IPS-18a (cell line): ENCODE data around the gene NCF2.

Experiments used
- H3K27ac ChIP-seq: one replicate; pipeline ENCODE4 v1.5.1; 2013; ENCODE audit warnings: low read length
- H3K27me3 ChIP-seq: one replicate; pipeline ENCODE4 v1.6.1; 2013; ENCODE audit warnings: mild to moderate bottlenecking, low read length; ENCODE audit not compliant: control insufficient read depth, insufficient read depth
- H3K36me3 ChIP-seq: one replicate; pipeline ENCODE4 v1.6.1; 2013; ENCODE audit warnings: low read depth, low read length; ENCODE audit not compliant: control insufficient read depth
- H3K4me1 ChIP-seq: one replicate; pipeline ENCODE4 v1.6.1; 2013; ENCODE audit warnings: low read depth, low read length; ENCODE audit not compliant: control insufficient read depth
- H3K4me3 ChIP-seq: one replicate; pipeline ENCODE4 v1.5.1; 2013; ENCODE audit warnings: low read length
- H3K9ac ChIP-seq: one replicate; pipeline ENCODE4 v1.6.1; 2013; ENCODE audit warnings: mild to moderate bottlenecking, low read length, moderate library complexity
- H3K9me3 ChIP-seq: one replicate; pipeline ENCODE4 v1.6.1; 2013; ENCODE audit warnings: low read depth, low read length; ENCODE audit not compliant: control insufficient read depth

Gene NCF2

DNA sequence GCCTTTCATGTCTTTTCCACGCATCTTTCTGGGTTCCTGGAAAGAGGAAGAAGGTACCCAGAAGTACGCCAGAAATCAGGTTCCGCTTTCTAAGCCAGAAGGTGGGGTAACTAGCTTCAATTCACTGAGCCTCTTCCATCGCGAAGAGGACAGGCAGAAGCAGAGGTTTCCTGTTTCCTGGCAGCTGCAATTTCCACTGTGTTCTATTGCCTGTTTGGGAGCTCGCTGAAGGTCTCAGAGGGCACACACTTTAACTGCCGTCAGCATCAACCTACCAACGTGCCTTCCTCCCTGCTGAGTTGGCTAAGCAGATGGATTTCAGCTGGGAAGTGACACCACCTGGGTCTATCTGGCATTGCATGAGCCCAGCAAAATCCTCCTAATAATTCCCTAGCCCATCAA lies 10.0 kb downstream of the NCF2 start:
- no peak overlapping the region for H3K27ac ChIP-seq
- H3K4me1 ChIP-seq: no peaks in the 10 kb centered on the region
- no peaks in the 10 kb centered on the region for H3K9me3 ChIP-seq
- H3K36me3 ChIP-seq: no peaks in the 10 kb centered on the region
- no peak overlapping the region for H3K9ac ChIP-seq
- no peak overlapping the region for H3K4me3 ChIP-seq
- no peaks in the 10 kb centered on the region for H3K27me3 ChIP-seq

DNA sequence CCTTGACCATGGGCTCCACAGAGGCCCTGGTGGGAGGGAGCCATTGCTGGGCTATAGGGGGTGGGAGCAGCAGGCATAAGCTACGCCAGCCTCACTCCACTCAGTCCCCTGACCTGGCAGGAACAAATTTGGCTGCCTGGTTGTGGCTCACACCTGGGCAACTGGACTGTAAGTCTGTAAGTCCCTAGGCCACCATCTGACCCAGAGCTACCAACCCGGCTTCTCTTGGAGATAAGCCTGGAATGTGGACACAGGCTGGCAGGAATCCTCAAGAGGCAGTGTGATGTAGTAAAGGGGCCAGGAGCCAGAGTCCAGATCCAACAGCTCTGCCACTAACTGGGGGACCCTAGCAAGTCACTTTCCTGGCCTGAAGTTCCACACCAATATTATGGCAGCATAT lies 11.4 kb downstream of the NCF2 start:
- H3K27me3 ChIP-seq: no peaks in the 10 kb centered on the region
- no peaks in the 10 kb centered on the region for H3K36me3 ChIP-seq

DNA sequence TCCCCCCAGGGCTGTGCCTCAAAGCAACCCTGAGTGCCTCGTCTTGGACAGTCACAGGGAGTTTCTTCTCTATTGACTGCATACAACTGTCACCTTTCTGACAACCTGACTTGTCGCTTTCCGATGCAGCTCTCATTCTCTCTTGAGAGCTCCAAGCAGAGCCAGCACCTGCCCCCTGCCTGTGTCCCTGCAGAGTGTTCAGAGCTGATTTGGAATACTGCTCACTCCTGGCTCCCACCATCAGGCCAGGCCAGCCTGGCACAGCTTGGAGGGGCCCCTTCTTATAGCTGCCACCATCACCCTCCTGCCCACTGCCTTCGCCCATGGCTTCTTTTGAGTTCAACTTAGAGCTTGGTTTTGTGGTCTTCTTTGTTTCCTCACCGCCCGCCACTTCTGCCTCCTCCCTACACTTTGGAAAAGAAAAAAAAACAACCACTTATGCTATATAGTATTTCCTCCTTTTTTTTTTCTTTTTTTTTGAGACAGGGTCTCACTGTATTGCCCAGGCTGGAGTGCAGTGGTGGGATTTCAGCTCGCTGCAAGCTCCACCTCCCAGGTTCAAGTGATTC lies 12.3 kb downstream of the NCF2 start:
- no peaks in the 10 kb centered on the region for H3K9me3 ChIP-seq
- H3K4me3 ChIP-seq: no peak overlapping the region
- H3K36me3 ChIP-seq: no peaks in the 10 kb centered on the region
- H3K4me1 ChIP-seq: no peaks in the 10 kb centered on the region
- no peak overlapping the region for H3K27ac ChIP-seq
- no peak overlapping the region for H3K9ac ChIP-seq
- no peaks in the 10 kb centered on the region for H3K27me3 ChIP-seq

More for the DNA sequence above, 11.4 kb downstream of the NCF2 start:
- H3K4me3 ChIP-seq: no peak overlapping the region
- no peaks in the 10 kb centered on the region for H3K4me1 ChIP-seq
- H3K27ac ChIP-seq: no peak overlapping the region
- no peaks in the 10 kb centered on the region for H3K9me3 ChIP-seq
- H3K9ac ChIP-seq: no peak overlapping the region

DNA sequence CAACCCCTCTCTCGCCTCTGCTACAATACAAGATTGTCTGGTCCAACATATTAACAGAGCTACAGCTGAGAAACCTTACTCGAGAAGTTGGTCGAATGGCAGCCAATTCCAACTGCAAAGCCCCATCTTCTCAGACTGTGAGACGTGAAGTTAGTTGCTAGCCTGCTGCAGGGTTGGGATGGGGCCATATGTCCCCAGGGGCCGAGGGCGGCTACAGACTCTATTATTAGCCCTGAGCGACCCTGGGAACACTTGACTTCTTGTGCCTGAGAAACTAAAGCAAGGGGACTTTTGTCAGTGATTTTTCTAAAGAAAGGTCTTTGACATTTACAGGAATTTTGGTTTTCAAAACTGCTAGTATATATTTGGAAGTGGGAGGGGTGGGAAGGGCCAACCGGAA lies 13.7 kb downstream of the NCF2 start:
- Histone ChIP-seq H3K4me1 (no peaks in the 10 kb centered on the region), H3K9ac (no peak overlapping the region), H3K36me3 (no peaks in the 10 kb centered on the region), H3K4me3 (no peak overlapping the region), H3K27ac (no peak overlapping the region), H3K9me3 (no peaks in the 10 kb centered on the region), H3K27me3 (no peaks in the 10 kb centered on the region)

DNA sequence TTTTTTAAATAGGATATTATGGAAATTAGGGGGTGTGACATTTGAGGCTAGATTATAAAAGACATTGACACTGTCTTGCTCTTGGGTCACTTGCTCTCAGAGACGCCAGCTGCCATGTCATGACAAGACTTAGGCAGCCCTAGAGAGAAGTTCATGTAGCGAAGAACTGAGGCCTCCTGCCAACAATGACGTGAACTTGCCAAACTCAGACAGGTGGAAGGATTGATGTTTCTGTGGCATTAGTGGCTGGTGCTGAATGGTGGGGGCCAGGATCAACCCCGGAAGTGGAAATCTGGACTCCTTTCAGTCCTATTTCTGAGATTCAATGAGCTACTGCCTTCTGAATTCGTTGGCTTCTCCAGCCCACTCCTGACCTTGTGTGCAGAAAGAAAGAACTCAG lies 14.7 kb downstream of the NCF2 start:
- no peaks in the 10 kb centered on the region for H3K27me3 ChIP-seq
- no peaks in the 10 kb centered on the region for H3K36me3 ChIP-seq

DNA sequence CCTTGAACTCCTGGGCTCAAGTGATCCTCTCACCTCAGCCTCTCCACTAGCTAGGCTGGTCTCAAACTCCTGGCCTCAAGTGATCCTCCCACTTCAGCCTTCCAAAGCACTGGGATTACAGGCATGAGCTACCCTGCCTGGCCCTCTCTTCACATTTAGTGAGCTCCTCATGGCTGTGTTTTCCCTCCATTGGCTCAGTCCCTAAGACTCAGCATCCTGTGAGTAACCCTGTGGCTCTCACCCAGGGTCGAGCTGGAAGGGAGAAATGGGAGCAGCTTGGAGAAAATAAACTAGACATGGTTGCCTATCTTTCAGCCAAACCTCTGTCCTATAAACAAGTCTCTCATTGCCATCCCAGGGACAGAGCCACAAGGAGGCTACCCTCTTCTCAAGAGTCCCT lies 17.5 kb downstream of the NCF2 start:
- Histone ChIP-seq H3K9me3 (no peaks in the 10 kb centered on the region), H3K27me3 (no peaks in the 10 kb centered on the region), H3K4me3 (no peak overlapping the region), H3K27ac (no peak overlapping the region), H3K36me3 (no peaks in the 10 kb centered on the region), H3K4me1 (no peaks in the 10 kb centered on the region), H3K9ac (no peak overlapping the region)

More for the DNA sequence above, 14.7 kb downstream of the NCF2 start:
- no peak overlapping the region for H3K9ac ChIP-seq
- H3K9me3 ChIP-seq: no peaks in the 10 kb centered on the region
- no peak overlapping the region for H3K4me3 ChIP-seq
- no peak overlapping the region for H3K27ac ChIP-seq
- H3K4me1 ChIP-seq: no peaks in the 10 kb centered on the region

DNA sequence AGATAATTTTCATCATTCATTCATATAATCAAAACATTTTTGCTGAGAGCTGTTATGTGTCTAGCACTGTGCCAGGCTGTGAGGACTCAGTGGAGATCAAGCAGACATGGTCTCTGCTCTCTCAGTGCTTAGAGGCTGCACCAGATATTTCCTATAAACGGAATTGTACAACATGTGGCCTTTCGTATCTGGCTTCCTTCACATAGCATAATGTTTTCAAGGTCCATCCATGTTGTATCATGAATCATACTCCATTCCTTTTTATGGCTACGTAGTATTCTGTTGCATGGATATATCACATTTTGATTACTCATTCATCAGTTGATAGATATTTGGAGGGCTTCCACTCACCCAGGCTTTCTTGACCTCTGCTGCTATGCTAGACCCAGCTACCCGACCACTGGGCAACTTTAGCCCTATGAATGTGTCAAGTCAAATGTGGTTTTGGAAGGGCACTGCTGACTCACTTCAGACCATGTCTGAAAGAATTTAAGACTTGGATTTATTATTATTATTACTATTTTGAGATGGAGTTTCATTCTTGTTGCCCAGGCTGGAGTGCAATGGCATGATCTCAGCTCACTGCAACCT lies 18.5 kb downstream of the NCF2 start:
- Histone ChIP-seq H3K36me3 (no peaks in the 10 kb centered on the region), H3K4me1 (no peaks in the 10 kb centered on the region), H3K27ac (no peak overlapping the region), H3K4me3 (no peak overlapping the region), H3K27me3 (no peaks in the 10 kb centered on the region), H3K9me3 (no peaks in the 10 kb centered on the region), H3K9ac (no peak overlapping the region)

DNA sequence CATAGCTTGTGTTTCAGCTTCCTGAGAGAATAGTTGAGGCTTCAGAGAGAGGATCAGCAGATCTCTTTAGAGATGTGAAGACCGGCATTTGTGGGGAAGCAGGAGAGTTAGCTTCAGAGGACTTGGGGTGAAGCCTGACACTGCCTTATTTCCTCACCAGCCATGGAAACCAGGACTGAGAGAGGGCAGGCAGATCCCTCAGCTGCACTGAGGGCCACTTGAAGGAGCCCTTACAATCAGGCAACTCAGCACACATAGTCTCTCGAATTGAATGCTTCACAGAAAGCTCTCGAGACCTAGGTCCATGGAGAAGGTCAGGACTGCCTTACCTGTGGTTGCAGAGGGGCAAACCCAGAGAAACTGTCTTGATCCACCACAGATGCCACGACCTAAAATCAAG lies 19.8 kb downstream of the NCF2 start:
- H3K9ac ChIP-seq: no peak overlapping the region
- no peaks in the 10 kb centered on the region for H3K9me3 ChIP-seq
- H3K27ac ChIP-seq: no peak overlapping the region
- H3K27me3 ChIP-seq: no peaks in the 10 kb centered on the region
- H3K36me3 ChIP-seq: no peaks in the 10 kb centered on the region
- H3K4me3 ChIP-seq: no peak overlapping the region
- no peaks in the 10 kb centered on the region for H3K4me1 ChIP-seq

DNA sequence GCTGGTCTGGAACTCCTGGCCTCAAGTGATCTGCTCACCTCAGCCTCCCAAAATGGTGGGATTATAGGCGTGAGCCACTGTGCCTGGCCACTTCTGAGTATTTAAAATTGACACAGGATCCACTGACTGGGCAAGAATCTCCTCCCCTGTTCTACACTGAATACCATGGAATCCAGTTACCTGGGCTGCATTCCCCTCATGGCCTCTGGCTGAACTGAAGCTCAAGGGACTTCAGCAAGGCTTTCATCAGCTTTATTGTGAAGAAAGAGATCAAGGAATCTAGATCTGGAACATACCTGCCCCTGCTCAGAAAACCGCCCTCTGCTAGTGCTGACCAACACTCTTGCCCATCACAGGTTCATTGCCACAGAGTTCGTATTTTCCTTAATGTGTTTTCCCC lies 20.5 kb downstream of the NCF2 start:
- H3K9ac ChIP-seq: no peak overlapping the region
- H3K4me1 ChIP-seq: no peaks in the 10 kb centered on the region
- no peaks in the 10 kb centered on the region for H3K36me3 ChIP-seq
- no peak overlapping the region for H3K4me3 ChIP-seq
- no peaks in the 10 kb centered on the region for H3K27me3 ChIP-seq
- H3K27ac ChIP-seq: no peak overlapping the region
- no peaks in the 10 kb centered on the region for H3K9me3 ChIP-seq

DNA sequence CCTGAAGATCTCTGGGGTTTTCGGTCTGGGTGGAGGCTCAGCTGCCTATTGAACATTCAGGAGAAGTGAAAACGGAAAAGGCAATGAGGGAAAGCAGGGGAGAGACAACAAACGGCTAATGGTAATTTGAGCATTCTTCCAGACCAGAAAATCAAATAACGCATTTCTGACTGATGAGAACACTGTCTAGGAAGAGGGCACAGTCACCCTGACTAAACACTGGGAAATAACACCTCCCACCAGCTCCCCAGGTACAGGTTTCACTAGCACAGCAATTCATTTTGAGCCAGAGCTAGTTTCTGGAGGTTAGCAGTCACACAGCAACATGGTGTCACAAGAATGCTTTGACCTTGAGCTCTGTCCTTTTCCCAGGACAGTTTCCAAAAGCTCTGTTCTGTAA lies 21.1 kb downstream of the NCF2 start:
- Histone ChIP-seq H3K9me3 (no peaks in the 10 kb centered on the region), H3K27me3 (no peaks in the 10 kb centered on the region), H3K4me3 (no peak overlapping the region), H3K36me3 (no peaks in the 10 kb centered on the region), H3K9ac (no peak overlapping the region), H3K4me1 (no peaks in the 10 kb centered on the region), H3K27ac (no peak overlapping the region)

DNA sequence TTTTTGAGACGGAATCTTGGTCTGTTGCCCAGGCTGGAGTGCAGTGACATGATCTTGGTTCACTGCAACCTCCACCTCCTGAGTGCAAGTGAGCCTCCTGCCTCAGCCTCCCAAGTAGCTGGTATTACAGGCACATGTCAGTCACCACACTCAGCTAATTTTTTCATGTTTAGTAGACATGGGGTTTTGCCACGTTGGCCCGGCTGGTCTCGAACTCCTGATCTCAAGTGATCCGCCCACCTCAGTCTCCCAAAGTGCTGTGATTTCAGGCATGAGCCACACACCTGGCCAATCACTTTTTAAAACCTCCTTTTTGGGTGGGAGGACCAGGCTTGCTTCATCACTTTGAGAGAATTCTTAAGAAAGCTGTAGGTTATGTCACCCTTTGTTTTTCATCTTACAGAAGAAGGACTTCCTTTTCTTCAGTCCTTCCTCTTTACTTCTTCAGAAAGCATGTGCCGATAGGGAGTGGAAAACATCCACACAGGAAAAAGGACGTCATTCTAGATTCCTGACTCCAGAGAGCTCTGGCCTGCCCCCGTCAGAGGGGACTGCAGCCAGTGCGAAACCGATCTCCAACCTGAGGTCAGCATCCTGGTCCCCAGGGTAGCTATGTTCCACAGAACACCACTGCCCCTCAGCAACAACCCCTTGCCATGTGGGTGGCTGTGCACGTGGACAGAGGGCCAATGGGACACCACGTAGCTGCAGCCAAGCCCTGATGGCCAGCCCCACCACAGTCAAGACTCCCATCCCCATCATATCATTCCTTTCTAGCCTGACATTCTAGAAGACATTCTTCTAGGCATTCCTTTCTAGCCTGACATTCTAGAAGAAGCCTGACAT lies 21.9 kb downstream of the NCF2 start:
- no peaks in the 10 kb centered on the region for H3K36me3 ChIP-seq
- no peak overlapping the region for H3K4me3 ChIP-seq
- H3K27ac ChIP-seq: no peak overlapping the region
- no peaks in the 10 kb centered on the region for H3K9me3 ChIP-seq
- H3K9ac ChIP-seq: no peak overlapping the region
- H3K27me3 ChIP-seq: no peaks in the 10 kb centered on the region
- no peaks in the 10 kb centered on the region for H3K4me1 ChIP-seq

DNA sequence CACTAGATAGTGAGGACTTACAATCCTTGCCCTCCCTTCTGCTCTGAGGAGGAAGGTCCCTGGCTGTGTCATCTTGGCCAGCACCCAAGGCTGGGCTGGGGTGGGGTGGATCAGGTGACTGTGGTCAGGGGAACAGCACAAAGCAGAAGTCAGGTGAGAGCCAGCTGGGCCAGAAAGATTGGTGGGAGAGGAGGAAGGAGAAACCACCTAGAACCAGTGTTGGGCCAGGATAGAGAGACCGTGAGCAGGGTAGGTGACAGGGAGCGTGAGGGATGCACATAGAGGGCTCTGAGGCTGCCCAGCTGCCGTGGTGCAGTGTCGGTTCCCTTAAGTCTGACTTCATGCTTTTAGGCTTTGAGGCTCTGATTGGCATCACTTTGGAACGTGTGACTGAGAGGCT lies 22.7 kb downstream of the NCF2 start:
- Histone ChIP-seq H3K4me3 (no peak overlapping the region), H3K4me1 (no peaks in the 10 kb centered on the region), H3K27ac (no peak overlapping the region), H3K9ac (no peak overlapping the region), H3K36me3 (no peaks in the 10 kb centered on the region), H3K27me3 (no peaks in the 10 kb centered on the region), H3K9me3 (no peaks in the 10 kb centered on the region)
